OCI-LY7 (cell line): ENCODE data around the gene CERS1. TPM values are rescaled to one million over a fixed set of nuclear protein-coding genes. Genes with fewer than 3 reads are reported as not detected.

ENCODE experiments used
- BruUV-seq: library from RNA; stranded (reverse); fragments of 400-500 nt; replicated peaks from 2 replicates; lab custom pipeline; 2021; lab: Mats Ljungman, UMichigan
- CTCF ChIA-PET: fragments of 300-600 bp; sonication (Branson Sonifier 250); formaldehyde crosslinking; loops from one replicate; lab custom pipeline; 2022; ENCODE audit warnings: antibody characterized with exemption; ENCODE audit not compliant: unreplicated experiment; lab: Charles Lee
- POLR2A ChIA-PET: fragments of 300-600 bp; sonication (Branson Sonifier 250); formaldehyde crosslinking; loops from one replicate; lab custom pipeline; 2022; ENCODE audit warnings: antibody characterized with exemption; lab: Charles Lee
- DNase-seq: peaks from one replicate; pipeline ENCODE4 v3.0.0-alpha.2; 2015; ENCODE audit warnings: low spot score
- H2AFZ ChIP-seq: fragments of 200-600 bp; sonication (generic), shearing (Covaris generic); 2 replicates; pipeline ENCODE4 v1.6.1; 2014; ENCODE audit warnings: mild to moderate bottlenecking, antibody characterized with exemption, low read length, moderate library complexity
- H3K27ac ChIP-seq: fragments of 200-600 bp; sonication (generic); 2 replicates; pipeline ENCODE4 v1.5.1; 2014; ENCODE audit warnings: mixed run types, low read depth, mild to moderate bottlenecking, moderate library complexity, low read length, inconsistent platforms; ENCODE audit not compliant: poor library complexity, severe bottlenecking
- H3K36me3 ChIP-seq: fragments of 200-600 bp; sonication (generic); 2 replicates; pipeline ENCODE4 v1.6.1; 2014; ENCODE audit warnings: mild to moderate bottlenecking, antibody characterized with exemption, low read length, moderate library complexity, mixed read lengths; ENCODE audit not compliant: insufficient read depth
- H3K4me1 ChIP-seq: fragments of 200-600 bp; sonication (generic); 2 replicates; pipeline ENCODE4 v1.5.1; 2014; ENCODE audit warnings: mild to moderate bottlenecking, low read length; ENCODE audit not compliant: insufficient read depth, poor library complexity, severe bottlenecking
- H3K4me2 ChIP-seq: fragments of 200-600 bp; sonication (generic); 2 replicates; pipeline ENCODE4 v1.6.1; 2014; ENCODE audit warnings: mild to moderate bottlenecking, low read length
- H3K4me3 ChIP-seq: fragments of 200-600 bp; sonication (generic); 2 replicates; pipeline ENCODE4 v1.5.1; 2014; ENCODE audit warnings: mild to moderate bottlenecking, low read depth, low read length; ENCODE audit not compliant: poor library complexity, severe bottlenecking
- H3K79me2 ChIP-seq: fragments of 200-600 bp; sonication (generic); 2 replicates; pipeline ENCODE4 v1.6.1; 2016; ENCODE audit warnings: low read depth, mild to moderate bottlenecking, low read length, moderate library complexity, mixed read lengths; ENCODE audit not compliant: insufficient read depth
- H3K9me2 ChIP-seq: fragments of 200-600 bp; sonication (generic); 2 replicates; pipeline ENCODE4 v1.6.1; 2016; ENCODE audit warnings: mild to moderate bottlenecking, low read length, mixed read lengths; ENCODE audit not compliant: insufficient read depth
- H3K9me3 ChIP-seq: fragments of 200-600 bp; sonication (generic); 2 replicates; pipeline ENCODE4 v1.6.1; 2014; ENCODE audit warnings: mild to moderate bottlenecking, mixed run types, low read length, mixed read lengths
- H4K20me1 ChIP-seq: fragments of 200-600 bp; sonication (generic); 2 replicates; pipeline ENCODE4 v1.6.1; 2014; ENCODE audit warnings: mild to moderate bottlenecking, antibody characterized with exemption, low read length, moderate library complexity, mixed read lengths; ENCODE audit not compliant: insufficient read depth
- CTCF ChIP-seq: fragments of 200-600 bp; sonication (generic); conservative IDR thresholded peaks from 2 replicates; pipeline ENCODE4 v1.5.1; 2014; ENCODE audit warnings: mild to moderate bottlenecking, antibody characterized with exemption, low read length, moderate library complexity, mixed read lengths
- EZH2phosphoT487 ChIP-seq: fragments of 200-600 bp; sonication (generic); IDR thresholded peaks from 2 replicates; pipeline ENCODE4 v1.6.1; 2018; ENCODE audit warnings: low read depth, borderline replicate concordance, mild to moderate bottlenecking, mixed run types, antibody characterized with exemption, low read length, moderate library complexity, mixed read lengths
- intact Hi-C: fragments of 100-400 bp; cut with micrococcal nuclease; formaldehyde crosslinking; loops from one replicate; pipeline ENCODE4 v1.10.0; 2022; ENCODE audit not compliant: unreplicated experiment
- total RNA-seq, 2 experiments: library from RNA; depleted of rRNA in 1 of 2; stranded (reverse); fragments of >200 nt in 1 of 2; shearing (Covaris generic) in 1 of 2; gene quantifications; 2 replicates each; pipeline ENCODE4 v1.2.3, GENCODE V29; 2014 to 2022

The CERS1 gene
- total RNA-seq, 2 experiments from 2014 or later, result 0.09 TPM; not detected in 1

GRCh38 chr19:18849838-18850400 lies 46.0 kb downstream of the CERS1 start:
- Histone ChIP-seq H2AFZ (no peak overlapping the region), H3K9me2 (no peaks in the 10 kb centered on the region), H3K36me3 (peaks cover 97% of the 10 kb centered on the region), H4K20me1 (peaks cover 12% of the 10 kb centered on the region; the same call in 1 of the 2 replicates), H3K27ac (no peak overlapping the region), H3K4me2 (no peak overlapping the region), H3K9me3 (no peaks in the 10 kb centered on the region), H3K4me3 (no peak overlapping the region), H3K4me1 (peaks cover 8% of the 10 kb centered on the region), H3K79me2 (peaks cover 45% of the 10 kb centered on the region)
- no TSS peak for BruUV-seq
- POLR2A ChIA-PET, result interaction anchor here (0.7 kb wide), 1 partner anchor 16 kb away, joined by 3 read pairs; no protein-coding TSS in a partner anchor
- no peak for DNase-seq
- TF ChIP-seq EZH2phosphoT487 (no peak), CTCF (no peak)
- CTCF ChIA-PET, result interaction anchor here (0.6 kb wide), 1 partner anchor 557 kb away, joined by 3 read pairs; no protein-coding TSS in a partner anchor
- intact Hi-C loops, result loop anchor here (5.0 kb wide), 2 partner anchors 78 to 328 kb away; partner anchors contain the start of gene ELL

- no peak overlapping the region for H2AFZ ChIP-seq
- ChIA-PET POLR2A (interaction anchor here (0.6 kb wide), 1 partner anchor 50 kb away, joined by 3 read pairs; no protein-coding TSS in a partner anchor), CTCF (no interaction called here)
- H3K27ac ChIP-seq, result no peak overlapping the region
- TF ChIP-seq CTCF (no peak), EZH2phosphoT487 (no peak)
- no TSS peak for BruUV-seq
- peaks cover 8% of the 10 kb centered on the region for H3K4me1 ChIP-seq
- H3K4me3 ChIP-seq, result no peak overlapping the region
- no peak overlapping the region for H3K4me2 ChIP-seq
- H4K20me1 ChIP-seq, result peaks cover 12% of the 10 kb centered on the region; the same call in 1 of the 2 replicates
- H3K9me3 ChIP-seq, result no peaks in the 10 kb centered on the region
- H3K9me2 ChIP-seq, result no peaks in the 10 kb centered on the region
- DNase-seq, result no peak
- intact Hi-C loops, result loop anchor here (5.0 kb wide), 2 partner anchors 77 to 327 kb away; partner anchors contain the start of gene ELL
- H3K36me3 ChIP-seq, result peaks cover 96% of the 10 kb centered on the region
- H3K79me2 ChIP-seq, result peaks cover 53% of the 10 kb centered on the region
Observed at GRCh38 chr19:18848878-18849661, 46.9 kb downstream of the CERS1 start.
